Measurements from ENCODE around the gene RAD18.
A peak's percentile ranks its signal among the peaks of the same experiment; 100 is the strongest.

The RAD18 gene

DNA sequence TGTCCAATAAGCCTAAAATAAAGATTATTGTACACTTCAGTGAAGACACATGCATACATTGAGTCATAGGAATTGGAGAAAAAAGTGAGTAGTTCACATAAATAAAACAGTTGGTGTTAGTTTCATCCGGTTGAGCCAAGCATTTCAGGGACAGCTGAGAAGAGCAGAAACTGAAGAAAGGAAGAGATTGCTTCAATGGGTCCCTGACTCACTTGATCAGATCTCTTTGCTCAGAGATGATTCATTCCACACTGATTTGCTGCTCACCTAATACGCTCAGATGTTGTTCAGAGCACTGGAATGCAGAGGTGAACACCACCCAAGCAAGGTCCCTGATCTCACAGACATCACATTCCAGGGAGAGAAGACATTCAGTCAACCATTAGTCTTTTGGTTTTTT lies 93.7 kb downstream of the RAD18 start:
- Mint-ChIP-seq H3K9me3 (no peaks in the 10 kb centered on the region), H3K36me3 (ENCODE audit: low read depth) (no peaks in the 10 kb centered on the region), H3K27ac (no peak overlapping the region), H3K4me1 (ENCODE audit: low read depth) (peaks cover 3% of the 10 kb centered on the region), H3K4me3 (no peak overlapping the region), H3K27me3 (no peaks in the 10 kb centered on the region)
- intact Hi-C loops (cut with micrococcal nuclease), result no loop called here

DNA sequence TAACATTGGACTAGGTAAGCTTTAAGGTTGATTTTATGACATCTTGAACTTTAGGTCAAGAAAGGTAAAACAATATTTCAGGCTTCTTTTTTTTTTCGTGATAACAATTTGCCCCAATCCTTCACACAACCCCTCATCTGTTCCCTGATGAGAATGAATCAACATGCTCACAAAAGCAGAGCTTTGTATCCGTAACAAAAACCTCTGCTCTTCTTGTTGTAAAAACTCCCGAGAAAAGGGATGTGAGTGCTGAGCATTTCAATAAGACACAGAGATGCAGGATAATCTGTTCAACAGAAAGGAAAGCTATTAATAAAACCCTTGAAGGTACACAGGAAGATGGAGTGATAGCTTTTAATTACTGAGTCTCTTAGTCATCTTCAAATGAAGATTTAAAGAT lies 94.3 kb downstream of the RAD18 start:
- H3K4me1 Mint-ChIP-seq (ENCODE audit: low read depth), result peaks cover 9% of the 10 kb centered on the region
- H3K36me3 Mint-ChIP-seq (ENCODE audit: low read depth), result no peaks in the 10 kb centered on the region
- no peak overlapping the region for H3K27ac Mint-ChIP-seq
- no peaks in the 10 kb centered on the region for H3K9me3 Mint-ChIP-seq
- intact Hi-C loops (cut with micrococcal nuclease), result no loop called here
- H3K4me3 Mint-ChIP-seq, result no peak overlapping the region
- no peaks in the 10 kb centered on the region for H3K27me3 Mint-ChIP-seq

DNA sequence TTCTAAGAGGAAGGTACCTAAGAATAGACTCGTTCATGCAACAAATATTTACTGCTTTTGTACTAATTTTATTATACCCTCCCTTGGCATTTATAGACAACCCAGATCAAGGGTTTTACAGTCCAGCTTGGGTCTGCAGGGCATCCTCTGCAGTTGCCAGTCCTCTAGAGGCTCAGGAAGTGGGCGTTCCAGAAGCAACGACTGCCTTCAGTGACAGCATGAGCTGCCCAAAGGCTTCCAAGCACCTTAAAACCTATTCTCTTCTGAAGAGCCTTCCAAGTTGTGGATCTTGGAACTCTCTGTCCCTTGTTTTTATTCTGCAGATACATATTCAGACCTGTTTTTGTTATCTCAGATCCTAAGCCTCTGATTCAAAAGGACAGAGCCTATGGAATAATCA lies 95.6 kb downstream of the RAD18 start:
- Mint-ChIP-seq H3K4me1 (ENCODE audit: low read depth) (peaks cover 13% of the 10 kb centered on the region), H3K27ac (no peak overlapping the region), H3K36me3 (ENCODE audit: low read depth) (no peaks in the 10 kb centered on the region), H3K9me3 (no peaks in the 10 kb centered on the region), H3K27me3 (no peaks in the 10 kb centered on the region), H3K4me3 (no peak overlapping the region)
- intact Hi-C loops (cut with micrococcal nuclease), result no loop called here

DNA sequence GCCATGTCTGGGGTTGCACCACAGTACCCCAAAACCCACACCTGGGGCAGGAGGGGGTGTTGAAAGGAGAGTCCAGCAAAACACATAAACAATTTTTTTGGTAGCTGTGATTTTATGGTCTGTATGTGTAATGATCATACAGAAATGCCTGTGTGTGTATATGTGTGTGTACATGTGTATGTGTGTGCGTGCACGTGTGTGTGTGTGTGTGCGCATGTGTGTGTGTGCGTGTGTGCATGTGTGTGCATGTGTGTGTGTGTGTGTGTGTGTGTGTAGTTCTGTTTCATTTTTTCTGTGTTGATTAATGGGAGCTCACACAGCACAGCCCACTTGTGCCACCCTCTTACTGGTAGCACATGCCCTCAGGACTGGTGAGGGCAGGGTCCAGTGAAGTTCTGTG lies 97.6 kb downstream of the RAD18 start:
- H3K27ac Mint-ChIP-seq, result no peak overlapping the region
- H3K4me1 Mint-ChIP-seq (ENCODE audit: low read depth), result peaks cover 13% of the 10 kb centered on the region
- intact Hi-C loops (cut with micrococcal nuclease), result no loop called here
- H3K36me3 Mint-ChIP-seq (ENCODE audit: low read depth), result no peaks in the 10 kb centered on the region
- H3K27me3 Mint-ChIP-seq, result no peaks in the 10 kb centered on the region
- H3K4me3 Mint-ChIP-seq, result no peak overlapping the region
- H3K9me3 Mint-ChIP-seq, result no peaks in the 10 kb centered on the region

DNA sequence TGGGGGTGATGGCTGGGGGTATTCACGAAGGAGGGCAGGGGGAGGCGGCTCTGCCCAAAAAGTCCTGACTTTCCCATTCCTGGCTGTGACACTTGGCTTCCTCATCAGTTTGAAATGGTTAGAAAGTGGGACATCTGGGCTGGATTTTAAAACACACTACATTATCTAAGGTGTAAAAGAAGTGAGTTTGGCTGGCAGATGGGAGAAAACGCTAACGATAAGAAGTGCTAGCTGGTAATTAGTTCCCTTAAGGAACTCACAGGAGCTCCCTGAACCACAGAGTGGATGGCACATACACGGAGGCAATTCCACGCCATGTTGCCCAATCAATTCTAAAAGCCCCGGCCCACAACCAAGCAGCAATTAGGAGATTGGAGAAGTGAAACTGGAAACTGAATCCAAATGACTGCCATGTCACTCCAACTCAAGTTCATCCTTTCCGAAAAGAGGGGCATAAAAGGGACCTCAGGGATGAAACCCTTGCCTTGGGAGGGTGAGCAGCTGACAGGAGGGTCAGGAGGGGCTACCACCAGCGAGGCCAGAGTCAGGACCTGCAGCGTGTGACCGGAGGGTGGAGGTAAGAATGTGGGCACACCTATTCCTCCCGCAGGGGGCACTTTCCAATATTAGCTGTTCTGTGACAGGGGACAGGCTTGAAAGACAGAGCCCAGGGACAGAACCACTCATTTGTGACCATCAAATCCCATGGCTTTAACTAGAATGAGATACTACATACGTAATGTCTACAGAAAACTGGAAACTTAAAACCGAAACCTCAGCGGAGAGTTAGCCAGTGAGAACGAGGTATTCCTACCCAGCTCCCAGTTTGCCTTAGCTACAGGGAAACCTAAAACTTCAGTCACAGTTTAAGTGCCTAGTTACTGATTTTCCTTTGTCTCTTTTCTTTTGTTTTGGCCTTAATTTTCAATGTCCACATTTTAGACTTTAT lies 98.6 kb downstream of the RAD18 start:
- Mint-ChIP-seq H3K4me3 (peak overlapping the region; percentile 51), H3K9me3 (no peaks in the 10 kb centered on the region), H3K4me1 (ENCODE audit: low read depth) (peaks cover 13% of the 10 kb centered on the region), H3K27me3 (no peaks in the 10 kb centered on the region), H3K36me3 (ENCODE audit: low read depth) (no peaks in the 10 kb centered on the region), H3K27ac (no peak overlapping the region)
- intact Hi-C loops (cut with micrococcal nuclease), result no loop called here

DNA sequence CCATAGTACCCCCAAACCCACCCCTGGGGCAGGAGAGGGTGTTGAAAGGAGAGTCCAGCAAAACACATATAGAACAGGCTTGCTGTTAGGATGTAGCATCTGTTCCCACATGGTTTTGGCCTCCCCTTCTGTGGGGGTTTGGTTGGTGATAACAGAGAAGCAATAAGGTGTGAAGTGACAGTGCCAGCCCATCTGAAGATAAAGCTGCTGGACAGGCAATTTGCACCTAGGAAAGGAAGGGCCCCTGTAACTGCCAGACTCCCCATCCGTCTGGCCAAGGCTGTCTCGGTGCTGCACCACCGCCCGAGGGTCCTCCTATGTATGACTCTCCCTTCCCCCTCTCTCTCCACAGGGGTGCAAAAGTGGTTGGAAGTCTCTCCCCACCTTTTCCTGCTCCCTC lies 99.4 kb downstream of the RAD18 start:
- intact Hi-C loops (cut with micrococcal nuclease), result no loop called here
- Mint-ChIP-seq H3K36me3 (ENCODE audit: low read depth) (no peaks in the 10 kb centered on the region), H3K9me3 (no peaks in the 10 kb centered on the region), H3K27ac (no peak overlapping the region), H3K4me3 (no peak overlapping the region), H3K4me1 (ENCODE audit: low read depth) (peaks cover 13% of the 10 kb centered on the region), H3K27me3 (no peaks in the 10 kb centered on the region)

DNA sequence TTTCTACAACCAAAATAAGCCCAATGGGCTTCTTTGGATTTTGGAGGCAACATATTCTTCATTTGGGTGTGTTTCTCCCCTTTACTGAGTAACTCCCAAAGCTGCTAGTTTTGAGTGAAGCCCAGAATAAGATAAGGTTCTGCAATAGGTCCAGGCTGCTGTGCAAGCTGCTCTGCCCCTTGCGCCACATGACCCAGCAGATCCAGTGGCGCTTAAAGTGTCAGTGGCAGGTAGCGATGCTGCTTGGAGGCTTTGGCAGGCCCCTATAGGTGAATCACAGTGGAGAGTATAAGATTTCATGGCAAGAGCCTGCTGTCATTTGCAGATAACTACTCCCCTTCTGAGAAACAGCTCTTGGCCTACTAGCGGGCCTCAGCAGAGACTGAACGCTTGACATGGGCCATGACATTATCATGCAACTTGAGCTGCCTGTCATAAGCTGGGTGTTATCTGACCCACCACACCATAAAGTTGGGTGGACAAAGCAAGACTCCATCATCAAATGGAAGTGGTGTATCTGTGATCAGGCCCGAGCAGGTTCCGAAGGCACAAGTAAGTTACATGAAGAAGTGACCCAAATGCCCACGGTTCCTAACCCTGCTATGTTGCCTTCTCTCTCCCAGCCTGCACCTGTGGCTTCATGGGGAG lies 105.4 kb downstream of the RAD18 start:
- Mint-ChIP-seq H3K4me1 (ENCODE audit: low read depth) (no peaks in the 10 kb centered on the region), H3K27me3 (no peaks in the 10 kb centered on the region), H3K4me3 (no peak overlapping the region), H3K27ac (no peak overlapping the region), H3K9me3 (no peaks in the 10 kb centered on the region), H3K36me3 (ENCODE audit: low read depth) (no peaks in the 10 kb centered on the region)
- intact Hi-C loops (cut with micrococcal nuclease), result no loop called here

DNA sequence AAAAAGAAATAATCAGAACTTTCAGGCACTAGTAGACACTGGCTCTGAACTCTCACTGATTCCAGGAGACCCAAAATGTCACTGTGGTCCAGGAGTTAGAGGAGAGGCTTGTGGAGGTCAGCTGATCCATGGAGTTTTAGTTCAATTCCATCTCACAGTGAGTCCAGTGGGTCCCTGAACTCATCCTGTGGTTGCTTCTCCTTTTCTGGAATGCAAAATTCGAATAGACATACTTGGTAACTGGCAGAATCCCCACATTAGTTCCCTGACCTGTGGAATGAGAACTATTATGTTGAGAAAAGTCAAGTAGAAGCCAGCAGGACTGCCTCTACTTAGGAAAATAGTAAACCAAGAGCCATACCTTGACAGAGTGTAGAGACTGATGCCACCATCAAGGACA lies 106.6 kb downstream of the RAD18 start:
- Mint-ChIP-seq H3K36me3 (ENCODE audit: low read depth) (no peaks in the 10 kb centered on the region), H3K4me3 (no peak overlapping the region), H3K4me1 (ENCODE audit: low read depth) (no peaks in the 10 kb centered on the region), H3K9me3 (no peaks in the 10 kb centered on the region), H3K27ac (no peak overlapping the region), H3K27me3 (no peaks in the 10 kb centered on the region)
- intact Hi-C loops (cut with micrococcal nuclease), result no loop called here

DNA sequence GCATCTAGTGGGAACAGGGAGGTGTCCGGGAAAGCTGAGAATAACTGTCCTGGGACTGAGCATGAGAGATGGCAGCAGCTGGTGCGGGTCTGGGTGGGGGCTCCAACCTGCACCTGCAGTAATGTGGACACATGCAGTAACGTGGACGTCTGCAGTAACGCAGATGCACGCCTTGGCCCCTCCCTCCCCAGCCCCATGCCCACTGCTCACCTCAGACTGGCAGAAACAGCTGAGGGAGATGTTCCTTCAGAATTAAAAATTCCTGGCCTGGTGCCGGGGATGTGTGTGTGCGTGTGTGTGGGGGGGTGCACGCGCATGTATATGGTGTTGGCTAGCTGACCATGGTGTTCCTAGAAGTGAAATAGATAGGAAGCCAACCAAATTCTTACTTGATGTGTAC lies 107.2 kb downstream of the RAD18 start:
- intact Hi-C loops (cut with micrococcal nuclease), result no loop called here
- Mint-ChIP-seq H3K9me3 (no peaks in the 10 kb centered on the region), H3K4me1 (ENCODE audit: low read depth) (no peaks in the 10 kb centered on the region), H3K27ac (no peak overlapping the region), H3K36me3 (ENCODE audit: low read depth) (no peaks in the 10 kb centered on the region), H3K4me3 (no peak overlapping the region), H3K27me3 (no peaks in the 10 kb centered on the region)

DNA sequence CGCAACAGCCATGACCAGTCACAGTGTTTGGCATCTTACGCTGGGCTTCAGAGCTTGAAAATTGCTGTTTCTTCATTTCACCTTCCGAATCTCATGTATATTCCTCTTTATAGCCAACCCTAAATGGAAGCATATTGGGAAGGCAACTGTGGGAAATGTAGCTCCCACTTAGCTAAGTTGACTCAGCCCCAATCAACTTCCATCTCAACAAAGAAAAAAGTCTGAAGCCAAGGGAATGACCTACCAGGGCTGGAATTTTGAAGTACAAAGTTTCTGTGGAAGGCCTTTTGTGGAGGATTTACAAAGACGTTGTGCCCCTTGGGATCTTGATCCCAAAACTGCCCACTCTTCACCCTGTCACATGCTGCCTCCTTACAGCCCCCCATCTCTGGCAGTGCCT lies 108.6 kb downstream of the RAD18 start:
- Mint-ChIP-seq H3K4me1 (ENCODE audit: low read depth) (no peaks in the 10 kb centered on the region), H3K9me3 (no peaks in the 10 kb centered on the region), H3K27me3 (no peaks in the 10 kb centered on the region), H3K36me3 (ENCODE audit: low read depth) (no peaks in the 10 kb centered on the region), H3K4me3 (no peak overlapping the region), H3K27ac (no peak overlapping the region)
- intact Hi-C loops (cut with micrococcal nuclease), result no loop called here

DNA sequence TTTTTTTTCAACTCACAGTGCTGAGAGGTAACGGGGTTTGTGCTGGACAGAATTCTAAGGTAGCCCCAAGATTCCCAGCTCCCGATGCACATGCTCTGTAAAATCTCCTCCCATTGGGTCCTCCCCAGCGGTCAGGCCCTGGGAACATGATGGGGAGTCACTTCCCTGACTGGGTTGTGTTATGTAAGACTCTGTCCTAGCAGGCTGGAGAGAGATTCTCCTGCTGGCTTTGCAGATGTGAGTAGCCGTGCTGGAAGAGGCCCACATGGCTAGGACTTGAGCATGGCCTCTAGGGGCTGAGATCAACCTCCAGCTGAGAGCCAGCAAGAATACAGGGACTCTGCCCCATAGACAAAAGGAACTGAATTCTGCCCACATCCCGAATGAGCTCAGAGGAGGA lies 110.2 kb downstream of the RAD18 start:
- Mint-ChIP-seq H3K4me1 (ENCODE audit: low read depth) (no peaks in the 10 kb centered on the region), H3K36me3 (ENCODE audit: low read depth) (no peaks in the 10 kb centered on the region), H3K27me3 (no peaks in the 10 kb centered on the region), H3K9me3 (no peaks in the 10 kb centered on the region), H3K27ac (no peak overlapping the region), H3K4me3 (no peak overlapping the region)
- intact Hi-C loops (cut with micrococcal nuclease), result no loop called here

DNA sequence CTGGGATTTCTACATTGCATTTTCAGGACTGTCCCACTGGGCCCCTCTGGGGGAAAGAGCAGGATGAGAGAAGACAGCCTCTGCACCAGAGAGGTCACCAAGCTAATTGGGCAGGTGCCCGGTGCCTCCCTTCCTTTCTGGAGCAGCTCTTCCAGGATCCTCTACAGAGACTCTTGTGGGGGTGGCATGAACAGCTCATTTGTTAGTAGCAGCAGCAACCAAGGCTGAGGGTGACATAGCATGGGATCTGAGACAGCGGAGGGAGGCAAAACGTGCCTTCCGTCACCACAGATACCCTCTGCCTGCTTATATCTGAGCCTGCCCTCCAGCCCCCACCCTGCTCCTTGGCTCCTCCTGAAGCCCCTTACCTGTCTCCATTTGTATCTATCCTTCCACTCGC lies 110.8 kb downstream of the RAD18 start:
- intact Hi-C loops (cut with micrococcal nuclease), result no loop called here
- H3K9me3 Mint-ChIP-seq, result no peaks in the 10 kb centered on the region
- H3K4me3 Mint-ChIP-seq, result no peak overlapping the region
- no peaks in the 10 kb centered on the region for H3K4me1 Mint-ChIP-seq (ENCODE audit: low read depth)
- no peaks in the 10 kb centered on the region for H3K27me3 Mint-ChIP-seq
- H3K36me3 Mint-ChIP-seq (ENCODE audit: low read depth), result no peaks in the 10 kb centered on the region
- H3K27ac Mint-ChIP-seq, result no peak overlapping the region

DNA sequence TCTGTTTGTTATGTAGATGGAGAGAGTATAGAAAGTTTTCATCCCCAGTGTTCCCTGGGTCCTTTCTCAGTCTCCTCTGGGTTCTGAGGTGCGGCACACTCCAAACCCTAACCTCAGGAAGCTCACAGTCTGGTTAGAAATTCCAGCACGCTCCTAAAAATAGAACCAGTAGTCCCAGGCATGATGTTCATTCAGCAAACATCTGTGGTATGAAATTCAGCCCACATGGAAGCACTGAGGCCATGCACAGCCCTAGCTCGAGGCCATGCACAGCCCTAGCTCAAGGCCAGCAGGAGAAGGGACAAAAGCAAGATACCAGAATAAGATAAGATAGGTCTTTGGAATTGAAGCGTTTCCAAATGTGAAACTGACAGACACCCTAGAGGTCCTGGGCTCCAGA lies 111.6 kb downstream of the RAD18 start:
- Mint-ChIP-seq H3K27ac (no peak overlapping the region), H3K36me3 (ENCODE audit: low read depth) (no peaks in the 10 kb centered on the region), H3K9me3 (no peaks in the 10 kb centered on the region), H3K4me3 (no peak overlapping the region), H3K4me1 (ENCODE audit: low read depth) (no peaks in the 10 kb centered on the region), H3K27me3 (no peaks in the 10 kb centered on the region)
- intact Hi-C loops (cut with micrococcal nuclease), result no loop called here

DNA sequence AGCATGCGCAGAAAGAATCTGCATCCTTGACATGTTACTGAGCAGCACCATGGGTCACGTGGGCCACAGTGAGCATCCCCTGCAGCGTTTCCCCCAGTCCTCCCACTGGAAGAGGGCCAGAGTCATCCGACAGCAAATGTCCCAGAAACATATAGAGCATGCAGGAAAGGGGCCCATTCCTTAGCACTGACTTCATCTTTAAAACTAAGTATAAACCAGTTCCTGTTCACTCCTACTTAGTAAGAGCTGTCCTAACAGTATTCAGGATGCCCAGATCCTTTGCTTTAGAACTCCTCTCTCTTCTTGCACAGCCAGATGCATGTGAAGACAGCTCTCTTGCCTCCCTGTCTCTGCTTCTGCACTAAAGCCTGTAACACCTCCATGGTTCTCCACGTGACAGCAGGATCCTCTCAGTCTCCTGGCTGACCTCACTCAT lies 114.6 kb downstream of the RAD18 start:
- H3K4me1 Mint-ChIP-seq (ENCODE audit: low read depth), result no peaks in the 10 kb centered on the region
- no peaks in the 10 kb centered on the region for H3K9me3 Mint-ChIP-seq
- intact Hi-C loops (cut with micrococcal nuclease), result no loop called here
- H3K27ac Mint-ChIP-seq, result no peak overlapping the region
- H3K27me3 Mint-ChIP-seq, result no peaks in the 10 kb centered on the region
- H3K36me3 Mint-ChIP-seq (ENCODE audit: low read depth), result no peaks in the 10 kb centered on the region
- H3K4me3 Mint-ChIP-seq, result no peak overlapping the region

Data from dendritic cell treated with granulocyte-macrophage colony-stimulating factor and Interleukin-4, amounts not matched to agents 40 ng/mL and 50 ng/mL, for 4 days (primary cell).